HPDE6-E6E7 (cell line): Measurements from ENCODE around the gene LRRK1.

Experiments used
- DNase-seq: peaks from one replicate; pipeline ENCODE4 v3.0.0; 2011; ENCODE audit warnings: missing footprints; ENCODE audit errors: extremely low spot score

LRRK1 gene

DNA sequence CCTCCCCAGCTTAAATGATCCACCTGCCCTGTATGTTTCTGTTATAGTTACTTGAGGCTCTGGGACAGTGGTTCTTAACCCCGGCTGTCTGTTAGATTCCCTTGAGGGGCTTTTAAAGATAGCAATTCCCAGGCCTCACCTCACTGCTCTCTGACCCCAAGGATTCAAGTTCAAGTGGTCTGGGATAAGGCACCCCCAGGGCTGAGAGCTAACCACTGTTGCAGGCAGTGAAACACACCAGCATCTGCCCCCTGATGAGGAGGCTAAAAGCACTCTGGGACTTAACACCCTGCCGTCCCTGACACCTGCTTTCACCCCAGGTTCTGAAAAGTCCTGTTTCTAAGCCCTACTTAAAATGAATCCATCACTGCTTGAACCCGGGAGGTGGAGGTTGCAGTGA is 103.7 kb downstream of the LRRK1 start:
- no peak for DNase-seq

- no peak for DNase-seq
Measured at GRCh38 chr15:101023501-101024072, 104.4 kb downstream of the LRRK1 start.

- DNase-seq = no peak
Measured at GRCh38 chr15:101024073-101024695, 105.0 kb downstream of the LRRK1 start.

DNA sequence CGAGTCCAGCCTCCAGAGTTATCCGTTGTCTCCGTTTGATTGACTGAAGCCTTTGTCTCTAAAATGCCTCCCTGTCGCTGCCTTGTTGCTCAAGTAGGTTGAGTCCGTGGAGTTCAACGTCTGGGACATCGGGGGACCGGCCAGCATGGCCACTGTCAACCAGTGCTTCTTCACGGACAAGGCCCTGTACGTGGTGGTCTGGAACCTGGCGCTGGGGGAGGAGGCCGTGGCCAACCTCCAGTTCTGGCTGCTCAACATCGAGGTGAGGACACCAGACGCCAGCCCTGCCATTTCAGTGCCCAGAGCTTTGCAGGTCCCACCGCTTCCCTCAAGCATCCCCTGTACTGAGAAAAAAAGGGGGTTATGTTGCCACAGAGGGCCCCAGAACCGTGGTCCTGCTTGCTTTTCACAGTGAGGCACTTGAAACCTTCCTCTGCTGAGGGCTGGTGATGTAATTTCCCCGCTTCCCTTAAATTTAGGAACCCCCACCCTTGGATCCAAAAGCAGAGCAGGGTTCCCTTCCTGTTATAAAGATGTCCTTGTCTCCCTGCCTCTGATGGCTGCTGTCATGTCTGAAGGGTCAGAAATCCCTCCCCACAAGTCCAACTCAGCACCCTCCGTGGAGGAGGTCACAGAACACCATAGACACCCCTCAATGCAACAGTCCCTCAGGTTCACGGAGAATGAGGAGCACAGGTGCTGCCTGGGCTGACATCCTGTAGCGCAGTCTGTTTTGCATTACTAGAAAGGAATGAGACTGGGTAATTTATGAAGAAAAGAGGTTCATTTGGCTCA is 105.7 kb downstream of the LRRK1 start:
- no peak for DNase-seq

GRCh38 chr15:101025501-101025885 is 106.3 kb downstream of the LRRK1 start:
- no peak for DNase-seq

DNA sequence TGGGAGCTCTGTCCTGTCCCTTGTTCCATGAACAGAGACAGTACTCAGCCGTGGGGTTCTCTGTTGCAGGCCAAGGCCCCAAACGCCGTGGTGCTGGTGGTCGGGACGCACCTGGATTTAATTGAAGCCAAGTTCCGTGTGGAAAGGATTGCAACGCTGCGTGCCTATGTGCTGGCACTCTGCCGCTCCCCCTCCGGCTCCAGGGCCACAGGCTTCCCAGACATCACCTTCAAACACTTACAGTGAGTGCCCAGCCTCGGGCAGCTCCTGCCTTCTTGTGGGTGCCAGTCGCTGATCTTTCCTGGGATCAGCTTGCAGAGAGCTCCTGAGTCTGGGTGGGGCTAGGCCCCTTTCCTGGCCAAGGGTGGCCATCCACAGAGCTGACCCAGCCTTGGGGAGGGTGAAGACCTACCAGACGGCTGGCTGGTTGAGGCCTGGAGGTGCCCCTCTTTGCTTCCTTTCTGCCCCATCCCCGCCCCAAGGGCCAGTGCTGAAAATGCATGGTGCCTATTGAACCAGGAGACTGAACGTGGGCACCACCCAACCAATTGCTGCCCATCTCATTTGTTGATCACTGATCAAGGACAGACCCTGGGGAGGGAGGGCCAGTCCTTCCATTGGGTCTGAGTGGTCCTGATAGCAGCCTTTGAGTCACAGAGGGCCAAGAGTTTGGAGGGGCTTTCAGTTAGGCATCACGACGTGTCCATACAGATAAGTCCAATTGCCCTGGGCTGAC is 106.9 kb downstream of the LRRK1 start:
- DNase-seq = no peak

DNA sequence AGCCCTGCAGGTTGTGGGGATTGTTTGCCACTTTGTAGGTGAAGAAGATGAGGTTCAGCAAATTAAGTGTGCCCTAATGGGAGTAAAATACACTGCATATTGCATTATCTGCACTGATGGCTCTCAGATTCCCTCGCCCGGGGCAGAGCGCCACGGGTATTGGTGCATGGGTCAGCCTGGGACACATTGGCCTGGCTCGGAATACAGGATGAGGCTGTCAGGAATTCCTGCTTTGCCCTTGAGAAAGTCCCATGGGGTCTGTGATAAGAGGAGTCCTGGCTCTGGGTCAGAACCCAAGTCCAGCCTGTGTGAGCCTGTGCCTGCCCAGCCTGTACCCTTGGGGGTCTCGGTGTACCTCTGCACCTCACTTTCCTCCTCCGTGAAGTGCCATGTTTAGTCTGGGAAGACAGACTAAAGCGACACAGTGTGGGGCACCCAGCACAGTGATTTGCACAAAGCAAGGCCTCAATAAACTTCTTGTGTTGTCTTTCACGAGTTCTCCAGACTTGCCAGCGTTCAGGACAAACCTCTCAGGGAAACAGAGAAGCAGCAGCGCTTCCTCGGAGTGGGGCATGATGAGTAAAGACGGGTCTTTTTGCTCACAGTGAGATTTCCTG is 107.6 kb downstream of the LRRK1 start:
- no peak for DNase-seq

DNA sequence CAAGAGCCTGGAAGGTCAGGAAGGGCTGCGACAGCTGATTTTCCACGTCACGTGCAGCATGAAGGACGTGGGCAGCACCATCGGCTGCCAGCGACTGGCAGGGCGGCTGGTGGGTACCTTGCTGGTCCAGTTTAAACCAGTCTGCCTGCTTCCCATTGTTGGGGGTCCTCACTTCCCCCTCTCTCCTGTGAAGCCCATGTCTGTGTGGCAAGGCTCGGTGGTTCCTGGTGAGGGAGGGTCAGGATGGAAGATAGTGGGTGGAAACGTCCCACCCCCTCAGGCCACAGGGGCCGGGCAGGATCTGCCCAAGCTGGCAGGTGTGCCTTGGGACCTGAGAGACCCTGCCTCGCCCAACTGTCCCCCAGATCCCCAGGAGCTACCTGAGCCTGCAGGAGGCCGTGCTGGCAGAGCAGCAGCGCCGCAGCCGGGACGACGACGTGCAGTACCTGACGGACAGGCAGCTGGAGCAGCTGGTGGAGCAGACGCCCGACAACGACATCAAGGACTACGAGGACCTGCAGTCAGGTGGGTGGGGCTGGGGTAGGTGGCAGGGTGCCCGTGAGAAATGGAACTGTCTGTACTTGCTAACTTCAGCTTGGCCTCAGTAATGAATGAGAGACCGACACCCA is 108.2 kb downstream of the LRRK1 start:
- no peak for DNase-seq

GRCh38 chr15:101027920-101028319 is 108.8 kb downstream of the LRRK1 start:
- no peak for DNase-seq

GRCh38 chr15:101028321-101028720 is 109.2 kb downstream of the LRRK1 start:
- no peak for DNase-seq

DNA sequence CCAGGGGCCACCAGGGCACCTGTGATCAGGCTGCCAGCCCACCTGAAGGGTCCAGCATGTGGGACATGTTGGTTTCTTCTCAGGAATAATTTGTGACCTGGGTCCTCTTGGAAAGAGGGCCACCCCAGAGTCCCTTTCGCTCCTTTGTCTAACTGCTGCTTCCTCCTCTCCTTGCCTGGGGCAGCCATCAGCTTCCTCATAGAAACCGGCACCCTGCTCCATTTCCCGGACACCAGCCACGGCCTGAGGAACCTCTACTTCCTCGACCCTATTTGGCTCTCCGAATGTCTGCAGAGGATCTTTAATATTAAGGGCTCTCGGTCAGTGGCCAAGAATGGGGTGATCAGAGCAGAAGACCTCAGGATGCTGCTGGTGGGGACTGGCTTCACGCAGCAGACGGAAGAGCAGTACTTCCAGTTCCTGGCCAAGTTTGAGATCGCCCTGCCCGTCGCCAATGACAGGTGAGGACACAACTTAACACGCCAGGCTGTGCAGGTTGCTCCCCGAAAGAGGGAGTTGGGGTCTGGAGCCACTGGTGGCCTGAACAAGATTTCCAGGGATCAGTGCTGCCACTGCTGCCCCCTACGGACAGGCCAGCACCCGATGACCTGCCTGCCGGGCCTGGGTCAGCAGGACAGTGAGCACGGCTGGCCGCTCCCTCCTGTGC is 109.7 kb downstream of the LRRK1 start:
- no peak for DNase-seq

GRCh38 chr15:101029971-101030661 is 111.0 kb downstream of the LRRK1 start:
- DNase-seq = no peak

- DNase-seq = no peak
Measured at GRCh38 chr15:101031213-101031612, 112.1 kb downstream of the LRRK1 start.

DNA sequence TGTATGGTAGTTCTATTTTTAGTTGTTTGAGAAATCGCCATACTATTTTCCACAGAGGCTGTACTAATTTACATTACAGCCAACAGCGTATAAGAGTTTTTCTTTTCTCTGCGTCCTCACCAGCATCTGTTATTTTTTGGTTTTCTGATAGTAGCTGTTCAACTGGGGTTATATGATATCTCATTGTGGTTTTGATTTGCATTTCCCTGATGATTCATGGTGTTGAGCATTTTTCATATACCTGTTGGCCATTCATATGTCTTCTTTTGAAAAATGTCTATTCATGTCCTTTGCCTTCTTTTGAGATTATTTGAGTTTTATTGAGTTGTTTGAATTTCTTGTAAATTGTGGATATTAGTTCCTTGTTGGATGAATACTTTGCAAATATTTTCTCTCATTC is 114.6 kb downstream of the LRRK1 start:
- DNase-seq = no peak

GRCh38 chr15:101035611-101036010 is 116.5 kb downstream of the LRRK1 start:
- DNase-seq = no peak

DNA sequence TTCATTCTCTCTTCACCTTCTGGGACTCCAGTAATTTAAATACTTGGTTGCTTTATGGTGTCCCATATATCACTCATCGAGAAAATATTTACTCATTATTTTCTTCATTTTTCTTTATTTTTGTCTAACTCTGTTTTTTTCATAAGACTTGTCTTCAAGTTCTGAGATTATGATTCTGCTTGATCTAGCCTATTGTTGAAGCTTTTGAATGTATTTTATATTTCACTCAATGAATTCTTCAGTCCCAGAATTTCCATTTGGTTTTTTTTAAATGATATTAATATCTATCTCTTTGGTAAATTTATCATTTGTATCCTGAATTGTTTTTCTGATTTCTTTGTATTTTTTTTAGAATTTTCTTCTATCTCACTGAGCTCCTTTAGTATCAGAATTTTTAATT is 117.0 kb downstream of the LRRK1 start:
- DNase-seq = no peak

- no peak for DNase-seq
Measured at GRCh38 chr15:101037090-101037830, 118.1 kb downstream of the LRRK1 start.

GRCh38 chr15:101038327-101039003 is 119.3 kb downstream of the LRRK1 start:
- no peak for DNase-seq

DNA sequence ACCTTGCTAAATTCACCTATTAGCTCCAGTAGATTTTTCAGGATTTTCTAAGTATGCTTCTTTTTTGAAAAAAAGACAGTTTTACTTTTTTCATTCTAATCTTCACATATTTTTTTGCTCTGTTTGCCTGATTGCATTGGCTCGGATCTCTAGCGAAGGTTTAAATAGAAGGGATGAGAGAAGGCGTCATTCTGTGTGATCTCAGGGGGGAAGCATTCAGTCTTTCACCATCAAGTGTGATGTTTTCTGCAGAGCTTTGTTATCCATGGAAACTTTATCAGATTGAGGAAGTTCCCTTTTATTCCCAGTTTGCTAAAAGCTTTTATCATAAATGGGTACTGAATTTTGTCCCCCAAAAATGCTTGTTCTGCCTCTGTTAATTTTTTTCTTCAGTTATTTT is 120.3 kb downstream of the LRRK1 start:
- DNase-seq = no peak
